H1 (cell line): ENCODE measurements around the gene ZNF451. TPM values are rescaled to one million over a fixed set of nuclear protein-coding genes. Genes with fewer than 3 reads are reported as not detected.

Experiments used
- ATF2 ChIP-seq: IDR thresholded peaks from 2 replicates; pipeline ENCODE4 v1.6.1; 2012; ENCODE audit warnings: low read length, inconsistent platforms
- EGR1 ChIP-seq: IDR thresholded peaks from 2 replicates; pipeline ENCODE4 v1.6.1; 2011; ENCODE audit warnings: low read depth, low read length, borderline replicate concordance
- MAX ChIP-seq: IDR thresholded peaks from 2 replicates; pipeline ENCODE4 v1.6.1; 2012; ENCODE audit warnings: inconsistent platforms
- polyA plus RNA-seq, 7 experiments: library from polyadenylated mRNA; depleted of rRNA in 3 of 7; stranded (reverse) in 5 of 7; unstranded in 2 of 7; fragments of >200 nt in 5 of 7; fragments of 200-250 nt in 2 of 7; gene quantifications; 1 replicate in 5 of 7; 2 replicates in 1 of 7; 4 replicates in 1 of 7; pipeline versions ENCODE4 v1.2.1 to v1.2.3, GENCODE V29; 2011 to 2013; ENCODE audit warnings: missing spikeins in 2 of 7, mixed read lengths in 2 of 7
- total RNA-seq: library from RNA; stranded (reverse); fragmentation: NEBNext Ultra II Directional; extraction: Animal tissue kit (Norgen Biotek cat#: 25700); gene quantifications from 2 replicates; pipeline ENCODE4 v1.2.1, GENCODE V29; 2021

The ZNF451 gene
- total and polyA plus RNA-seq, 2 of the 8 experiments (the other 6 are each of a cell fraction or from before 2014, with no cell fraction given), result 10.7 to 56.8 TPM

- no peak for TF ChIP-seq ATF2
- TF ChIP-seq MAX, result peak; percentile 59
- TF ChIP-seq EGR1, result peak; percentile 54; the same call in 1 of the 2 replicates
Observed at GRCh38 chr6:57172136-57173055, 82.4 kb downstream of the ZNF451 start, which contains the start of gene BAG2 (continued).
